Midbrain (tissue), 1 donor: ENCODE measurements around the gene KCTD10.
"Not testable (repeated sequence)": the region's sequence is repeated elsewhere in the genome, so short reads cannot be mapped to it uniquely, and the experiment has no call there.

Source experiments
- DNase-seq: peaks from one replicate; lab custom pipeline; 2025; lab: John Stamatoyannopoulos, UW

Gene KCTD10

DNA sequence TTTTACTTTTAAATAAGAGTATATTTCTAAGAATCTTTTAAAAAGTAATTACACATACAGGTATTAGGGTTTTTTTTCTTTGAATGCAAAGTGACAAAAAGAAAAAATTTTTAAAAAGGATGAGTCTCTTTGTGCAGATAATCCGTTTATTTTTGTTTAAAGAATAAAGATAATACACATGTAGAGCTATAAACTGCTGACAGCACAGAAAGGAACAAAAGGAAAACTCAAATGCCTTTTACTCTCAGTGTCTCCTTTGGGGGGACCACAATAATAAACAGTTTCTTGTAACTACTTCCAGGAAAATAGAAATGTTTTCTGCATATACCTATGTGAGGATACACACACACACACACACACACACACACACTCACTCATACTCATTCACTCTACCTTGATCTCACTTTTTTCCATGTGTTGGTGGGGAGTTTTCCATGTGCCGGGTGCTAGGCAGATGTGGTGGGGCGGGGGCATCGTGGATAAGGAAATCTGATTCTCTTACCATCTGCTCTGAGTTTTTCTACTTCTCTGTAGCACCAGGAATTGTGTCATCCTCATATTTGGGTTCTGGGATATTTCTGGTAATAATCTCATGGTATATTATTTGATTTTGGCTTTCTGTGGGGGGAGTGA, 58.1 kb downstream of the KCTD10 start:
- DNase-seq: no peak

DNA sequence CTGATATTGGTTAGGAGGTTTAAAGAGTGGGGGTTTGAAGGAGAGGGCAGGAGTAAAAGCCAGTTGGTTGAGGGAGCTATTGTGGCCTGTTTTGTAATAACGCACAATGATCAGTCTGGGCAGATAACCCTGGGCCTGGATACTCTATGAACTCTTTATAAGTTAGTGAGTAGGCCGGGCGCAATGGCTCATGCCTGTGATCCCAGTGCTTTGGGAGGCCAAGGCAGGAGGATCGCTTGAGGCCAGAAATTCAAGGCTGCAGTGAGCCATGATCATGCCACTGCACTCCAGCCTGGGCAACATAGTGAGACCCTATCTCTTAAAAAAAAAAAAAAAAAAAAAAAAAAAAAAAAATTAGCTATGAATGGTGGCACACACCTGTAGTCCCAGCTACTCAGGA, 71.0 kb downstream of the KCTD10 start:
- DNase-seq: not testable (repeated sequence)

DNA sequence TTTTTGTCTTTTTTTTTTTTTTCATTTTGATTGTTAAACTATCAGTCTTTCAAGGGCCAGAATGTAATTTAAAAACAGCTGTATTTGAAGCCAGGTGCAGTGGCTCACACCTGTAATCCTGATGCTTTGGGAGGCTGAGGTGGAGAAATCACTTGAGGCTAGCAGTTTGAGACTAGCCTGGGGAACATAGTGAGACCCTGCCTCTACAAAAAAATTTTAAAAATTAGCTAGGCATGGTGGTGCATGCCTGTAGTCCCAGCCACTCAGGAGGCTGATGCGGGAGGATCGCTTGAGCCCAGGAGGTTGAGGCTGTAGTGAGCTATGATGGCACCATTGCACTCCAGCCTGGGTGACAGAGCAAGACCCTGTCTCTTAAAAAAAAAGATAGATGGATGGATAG, 72.3 kb downstream of the KCTD10 start:
- not testable (repeated sequence) for DNase-seq
